DND-41 (cell line): ENCODE measurements around the gene KCTD6.

Source experiments
- ATAC-seq: fragments of 200-7000 bp; cut with Tn5 transposase; 3 replicates; pipeline ENCODE4 v1.9.1; 2021; ENCODE audit warnings: low read depth; ENCODE audit not compliant: insufficient read depth
- DNase-seq: peaks from one replicate; pipeline ENCODE4 v3.0.0-alpha.2; 2020
- H2AFZ ChIP-seq: 2 replicates; pipeline ENCODE4 v1.6.0; 2012; ENCODE audit warnings: low read depth, low read length
- H3K27ac ChIP-seq: 2 replicates; pipeline ENCODE4 v1.5.1; 2012; ENCODE audit warnings: low read length, inconsistent platforms
- H3K27me3 ChIP-seq: fragments of 200-600 bp; sonication (generic); 2 replicates; pipeline ENCODE4 v1.6.0; 2012; ENCODE audit warnings: low read length, mild to moderate bottlenecking, inconsistent platforms; ENCODE audit not compliant: insufficient read depth, poor library complexity
- H3K36me3 ChIP-seq: 2 replicates; pipeline ENCODE4 v1.5.1; 2012; ENCODE audit warnings: low read length, inconsistent platforms; ENCODE audit not compliant: insufficient read depth
- H3K4me1 ChIP-seq: 2 replicates; pipeline ENCODE4 v1.5.1; 2012; ENCODE audit warnings: mild to moderate bottlenecking, low read length; ENCODE audit not compliant: insufficient read depth
- H3K4me2 ChIP-seq: 2 replicates; pipeline ENCODE4 v1.6.0; 2012; ENCODE audit warnings: mild to moderate bottlenecking, moderate library complexity, low read length, inconsistent platforms; ENCODE audit not compliant: insufficient read depth
- H3K4me3 ChIP-seq, 2 experiments: fragments of 200-600 bp in 1 of 2; shearing (Covaris generic) in 1 of 2; 2 replicates each; pipeline ENCODE4 v1.5.1; 2012 to 2016; ENCODE audit warnings: inconsistent platforms in 2 of 2, low read length in 2 of 2, mild to moderate bottlenecking in 2 of 2, low read depth in 1 of 2, moderate library complexity in 1 of 2
- H3K79me2 ChIP-seq: 2 replicates; pipeline ENCODE4 v1.6.0; 2012; ENCODE audit warnings: low read length, inconsistent platforms; ENCODE audit not compliant: insufficient read depth
- H3K9ac ChIP-seq: 2 replicates; pipeline ENCODE4 v1.6.0; 2012; ENCODE audit warnings: low read depth, mild to moderate bottlenecking, inconsistent platforms, low read length, moderate library complexity
- H3K9me3 ChIP-seq: 2 replicates; pipeline ENCODE4 v1.5.1; 2012; ENCODE audit warnings: low read length, moderate library complexity, mild to moderate bottlenecking, inconsistent platforms; ENCODE audit not compliant: insufficient read depth, severe bottlenecking
- H4K20me1 ChIP-seq: 2 replicates; pipeline ENCODE4 v1.6.0; 2012; ENCODE audit warnings: low read length; ENCODE audit not compliant: insufficient read depth
- CTCF ChIP-seq: IDR thresholded peaks from 2 replicates; pipeline ENCODE4 v1.5.1; 2012; ENCODE audit warnings: borderline replicate concordance, low read length, moderate library complexity, mild to moderate bottlenecking; ENCODE audit not compliant: poor library complexity, severe bottlenecking; ENCODE audit errors: extremely low read depth
- EZH2 ChIP-seq: IDR thresholded peaks from 3 replicates; pipeline ENCODE4 v1.6.1; 2012; ENCODE audit warnings: borderline replicate concordance, low read depth, mild to moderate bottlenecking, moderate library complexity, low read length, inconsistent platforms; ENCODE audit not compliant: severe bottlenecking

Gene KCTD6

GRCh38 chr3:58462829-58463180 is 29.1 kb upstream of the KCTD6 start:
- DNase-seq (no peak), ATAC-seq (no peak)
- Histone ChIP-seq H3K27me3 (no peaks in the 10 kb centered on the region), H2AFZ (no peak overlapping the region), H4K20me1 (no peaks in the 10 kb centered on the region), H3K4me1 (peaks cover 7% of the 10 kb centered on the region; the same call in 1 of the 2 replicates), H3K36me3 (no peaks in the 10 kb centered on the region), H3K27ac (no peak overlapping the region), H3K9me3 (no peaks in the 10 kb centered on the region), H3K79me2 (no peaks in the 10 kb centered on the region), H3K9ac (no peak overlapping the region), H3K4me2 (no peak overlapping the region), H3K4me3 (no peak overlapping the region)
- TF ChIP-seq EZH2 (no peak), CTCF (no peak)

- Histone ChIP-seq H4K20me1 (no peaks in the 10 kb centered on the region), H3K4me2 (no peak overlapping the region), H3K36me3 (no peaks in the 10 kb centered on the region), H3K9me3 (no peaks in the 10 kb centered on the region), H2AFZ (peak overlapping the region; percentile 50), H3K4me1 (peaks cover 7% of the 10 kb centered on the region; the same call in 1 of the 2 replicates), H3K79me2 (no peaks in the 10 kb centered on the region), H3K4me3 (no peak overlapping the region), H3K27me3 (no peaks in the 10 kb centered on the region), H3K27ac (no peak overlapping the region), H3K9ac (no peak overlapping the region)
- DNase-seq: peak; percentile 70
- no peak for TF ChIP-seq EZH2
- TF ChIP-seq CTCF: peak; percentile 90
- peak; percentile 99 for ATAC-seq
These were observed 28.5 kb upstream of the KCTD6 start for GRCh38 chr3:58463181-58463941.

- H4K20me1 ChIP-seq: no peaks in the 10 kb centered on the region
- no peaks in the 10 kb centered on the region for H3K79me2 ChIP-seq
- no peak for DNase-seq
- H3K9me3 ChIP-seq: no peaks in the 10 kb centered on the region
- H2AFZ ChIP-seq: peak overlapping the region; percentile 50
- H3K4me3 ChIP-seq: no peak overlapping the region
- H3K27ac ChIP-seq: no peak overlapping the region
- H3K4me1 ChIP-seq: peaks cover 7% of the 10 kb centered on the region; the same call in 1 of the 2 replicates
- no peaks in the 10 kb centered on the region for H3K36me3 ChIP-seq
- ATAC-seq: no peak
- H3K27me3 ChIP-seq: no peaks in the 10 kb centered on the region
- no peak overlapping the region for H3K4me2 ChIP-seq
- TF ChIP-seq CTCF (no peak), EZH2 (no peak)
- no peak overlapping the region for H3K9ac ChIP-seq
These were observed 28.0 kb upstream of the KCTD6 start for GRCh38 chr3:58463942-58464271.

- Histone ChIP-seq H2AFZ (no peak overlapping the region), H3K4me2 (no peak overlapping the region), H3K27me3 (no peaks in the 10 kb centered on the region), H3K9me3 (no peaks in the 10 kb centered on the region), H3K27ac (no peak overlapping the region), H3K36me3 (no peaks in the 10 kb centered on the region), H3K4me3 (no peak overlapping the region), H3K4me1 (peaks cover 7% of the 10 kb centered on the region; the same call in 1 of the 2 replicates), H3K79me2 (no peaks in the 10 kb centered on the region), H4K20me1 (no peaks in the 10 kb centered on the region), H3K9ac (no peak overlapping the region)
- no peak for DNase-seq
- TF ChIP-seq EZH2: no peak
- TF ChIP-seq CTCF: no peak
- ATAC-seq: no peak
These were observed 27.0 kb upstream of the KCTD6 start for GRCh38 chr3:58464866-58465265.
